Upper lobe of right lung (tissue), 1 donor: ENCODE measurements around the gene CLCN4. TPM values are rescaled to one million over a fixed set of nuclear protein-coding genes. Genes with fewer than 3 reads are reported as not detected.
A peak's percentile ranks its signal among the peaks of the same experiment; 100 is the strongest.

ENCODE experiments used
- ATAC-seq: fragments of 200-7000 bp; cut with Tn5 transposase; one replicate; pipeline ENCODE4 v1.9.1; 2020; ENCODE audit warnings: mild to moderate bottlenecking, moderate library complexity
- DNase-seq: peaks from one replicate; pipeline ENCODE4 v3.0.0-alpha.2; 2020
- H3K27ac ChIP-seq: fragments of 200-600 bp; one replicate; pipeline ENCODE4 v1.8.0; 2022
- H3K27me3 ChIP-seq: fragments of 200-600 bp; one replicate; pipeline ENCODE4 v1.8.0; 2022; ENCODE audit warnings: mild to moderate bottlenecking
- H3K36me3 ChIP-seq: fragments of 200-600 bp; one replicate; pipeline ENCODE4 v1.8.0; 2022
- H3K4me1 ChIP-seq: fragments of 200-600 bp; one replicate; pipeline ENCODE4 v1.8.0; 2022
- H3K4me3 ChIP-seq: fragments of 200-600 bp; one replicate; pipeline ENCODE4 v1.8.0; 2022; ENCODE audit warnings: mild to moderate bottlenecking
- H3K9me3 ChIP-seq: fragments of 200-600 bp; one replicate; pipeline ENCODE4 v1.8.0; 2022
- CTCF ChIP-seq: fragments of 200-600 bp; IDR thresholded peaks from one replicate; pipeline ENCODE4 v1.8.0; 2022; ENCODE audit warnings: antibody characterized with exemption
- intact Hi-C: fragments of 100-400 bp; cut with DNase I; formaldehyde crosslinking; loops from one replicate; pipeline ENCODE4 v1.11.0; 2022
- total RNA-seq: library from RNA; stranded (reverse); fragmentation: NEBNext Ultra II Directional; extraction: Animal tissue kit (Norgen Biotek cat#: 25700); gene quantifications from one replicate; pipeline ENCODE4 v1.2.1, GENCODE V29; 2021
- donor health status: DM: no; HTN: yes; CAD: no; lungs with severe emphysema.

CLCN4 gene
- total RNA-seq, 1 donor from 2014 or later, result 9.8 TPM

- H3K9me3 ChIP-seq, result no peaks in the 10 kb centered on the region
- ATAC-seq (no peak), DNase-seq (no peak)
- H3K4me3 ChIP-seq, result no peak overlapping the region
- no peak for TF ChIP-seq CTCF
- intact Hi-C loops, result no loop called here
- H3K27ac ChIP-seq, result no peak overlapping the region
- H3K36me3 ChIP-seq, result no peaks in the 10 kb centered on the region
- H3K4me1 ChIP-seq, result peaks cover 3% of the 10 kb centered on the region
- no peaks in the 10 kb centered on the region for H3K27me3 ChIP-seq
These were observed 38.9 kb upstream of the CLCN4 start for GRCh38 chrX:10117864-10118377.

- intact Hi-C loops, result no loop called here
- no peak overlapping the region for H3K4me3 ChIP-seq
- no peak overlapping the region for H3K27ac ChIP-seq
- H3K36me3 ChIP-seq, result no peaks in the 10 kb centered on the region
- H3K4me1 ChIP-seq, result peaks cover 3% of the 10 kb centered on the region
- ATAC-seq, result no peak
- DNase-seq, result no peak
- no peaks in the 10 kb centered on the region for H3K9me3 ChIP-seq
- H3K27me3 ChIP-seq, result no peaks in the 10 kb centered on the region
- TF ChIP-seq CTCF, result no peak
These were observed 38.2 kb upstream of the CLCN4 start for GRCh38 chrX:10118530-10118929.

GRCh38 chrX:10119399-10119990 lies 37.3 kb upstream of the CLCN4 start:
- H3K9me3 ChIP-seq, result no peaks in the 10 kb centered on the region
- ATAC-seq (peak; percentile 97), DNase-seq (no peak)
- no peak overlapping the region for H3K4me3 ChIP-seq
- H3K4me1 ChIP-seq, result peaks cover 3% of the 10 kb centered on the region
- peak; percentile 99 for TF ChIP-seq CTCF
- no peak overlapping the region for H3K27ac ChIP-seq
- intact Hi-C loops, result no loop called here
- no peaks in the 10 kb centered on the region for H3K27me3 ChIP-seq
- peaks cover 6% of the 10 kb centered on the region for H3K36me3 ChIP-seq

- peaks cover 11% of the 10 kb centered on the region for H3K36me3 ChIP-seq
- ATAC-seq, result no peak
- no peaks in the 10 kb centered on the region for H3K27me3 ChIP-seq
- peaks cover 3% of the 10 kb centered on the region for H3K4me1 ChIP-seq
- DNase-seq, result no peak
- H3K9me3 ChIP-seq, result no peaks in the 10 kb centered on the region
- no peak for TF ChIP-seq CTCF
- intact Hi-C loops, result no loop called here
- H3K4me3 ChIP-seq, result no peak overlapping the region
- no peak overlapping the region for H3K27ac ChIP-seq
These were observed 36.4 kb upstream of the CLCN4 start for GRCh38 chrX:10120331-10120730.

- Histone ChIP-seq H3K4me1 (peaks cover 3% of the 10 kb centered on the region), H3K36me3 (peaks cover 11% of the 10 kb centered on the region), H3K27ac (no peak overlapping the region), H3K4me3 (no peak overlapping the region), H3K27me3 (no peaks in the 10 kb centered on the region), H3K9me3 (no peaks in the 10 kb centered on the region)
- DNase-seq (no peak), ATAC-seq (peak; percentile 27)
- no peak for TF ChIP-seq CTCF
- intact Hi-C loops, result no loop called here
These were observed 35.9 kb upstream of the CLCN4 start for GRCh38 chrX:10120828-10121227.

GRCh38 chrX:10121787-10122186 lies 35.0 kb upstream of the CLCN4 start:
- TF ChIP-seq CTCF, result no peak
- H3K27me3 ChIP-seq, result no peaks in the 10 kb centered on the region
- H3K36me3 ChIP-seq, result peaks cover 11% of the 10 kb centered on the region
- H3K4me1 ChIP-seq, result peaks cover 3% of the 10 kb centered on the region
- ATAC-seq (no peak), DNase-seq (no peak)
- intact Hi-C loops, result no loop called here
- no peak overlapping the region for H3K27ac ChIP-seq
- H3K4me3 ChIP-seq, result no peak overlapping the region
- H3K9me3 ChIP-seq, result no peaks in the 10 kb centered on the region
